SK-N-MC (cell line): ENCODE measurements around the gene NEUROG1.

Source experiments
- DNase-seq: peaks from one replicate; pipeline ENCODE4 v3.0.0-alpha.2; 2011; ENCODE audit warnings: low read depth, low spot score
- H3K27ac ChIP-seq: fragments of 200-600 bp; sonication (generic); 2 replicates; pipeline ENCODE4 v1.5.1; 2016; ENCODE audit warnings: mixed run types
- H3K36me3 ChIP-seq: fragments of 200-600 bp; sonication (generic); 2 replicates; pipeline ENCODE4 v1.6.1; 2017; ENCODE audit warnings: antibody characterized with exemption, low read length, mixed read lengths; ENCODE audit not compliant: insufficient read depth
- H3K4me3 ChIP-seq: fragments of 200-600 bp; sonication (generic); 2 replicates; pipeline ENCODE4 v1.5.1; 2016
- H3K9ac ChIP-seq: fragments of 200-600 bp; sonication (generic); 2 replicates; pipeline ENCODE4 v1.8.0; 2017; ENCODE audit warnings: mixed run types, mixed read lengths; ENCODE audit not compliant: insufficient read length
- H3K9me3 ChIP-seq: fragments of 200-600 bp; sonication (generic); 2 replicates; pipeline ENCODE4 v1.6.1; 2017; ENCODE audit warnings: low read depth, mild to moderate bottlenecking, antibody characterized with exemption, low read length, moderate library complexity, mixed read lengths
- EZH2 ChIP-seq: fragments of 200-600 bp; sonication (generic); IDR thresholded peaks from one replicate; pipeline ENCODE4 v1.6.1; 2017; ENCODE audit warnings: antibody characterized with exemption
- FOXP2 ChIP-seq: optimal IDR thresholded peaks from 2 replicates; pipeline ENCODE3; 2011; ENCODE audit warnings: mild to moderate bottlenecking, moderate library complexity; ENCODE audit not compliant: insufficient read depth; ENCODE audit errors: extremely low read length, control extremely low read depth
- POLR2AphosphoS5 ChIP-seq: IDR thresholded peaks from 2 replicates; pipeline ENCODE4 v1.6.1; 2012; ENCODE audit warnings: mild to moderate bottlenecking, low read depth, low read length, borderline replicate concordance

The NEUROG1 gene

GRCh38 chr5:135490245-135491037, 45.3 kb downstream of the NEUROG1 start:
- no peak overlapping the region for H3K9ac ChIP-seq
- no peaks in the 10 kb centered on the region for H3K9me3 ChIP-seq
- TF ChIP-seq FOXP2 = no peak
- TF ChIP-seq POLR2AphosphoS5 = no peak
- no peak for TF ChIP-seq EZH2
- no peak overlapping the region for H3K4me3 ChIP-seq
- no peak overlapping the region for H3K27ac ChIP-seq
- DNase-seq = no peak
- H3K36me3 ChIP-seq = no peaks in the 10 kb centered on the region

GRCh38 chr5:135489466-135490244, 46.1 kb downstream of the NEUROG1 start:
- no peak for DNase-seq
- Histone ChIP-seq H3K27ac (no peak overlapping the region), H3K36me3 (no peaks in the 10 kb centered on the region), H3K4me3 (no peak overlapping the region), H3K9ac (no peak overlapping the region), H3K9me3 (no peaks in the 10 kb centered on the region)
- TF ChIP-seq EZH2 (no peak), FOXP2 (no peak), POLR2AphosphoS5 (no peak)

- H3K9ac ChIP-seq = no peak overlapping the region
- peak overlapping the region; percentile 16; the same call in 1 of the 2 replicates for H3K4me3 ChIP-seq
- TF ChIP-seq EZH2 = no peak
- TF ChIP-seq POLR2AphosphoS5 = no peak
- no peak for TF ChIP-seq FOXP2
- DNase-seq = no peak
- H3K36me3 ChIP-seq = no peaks in the 10 kb centered on the region
- no peaks in the 10 kb centered on the region for H3K9me3 ChIP-seq
- no peak overlapping the region for H3K27ac ChIP-seq
These were observed 46.9 kb downstream of the NEUROG1 start for GRCh38 chr5:135488727-135489465.

GRCh38 chr5:135487839-135488514, 47.8 kb downstream of the NEUROG1 start:
- Histone ChIP-seq H3K36me3 (no peaks in the 10 kb centered on the region), H3K9ac (no peak overlapping the region), H3K27ac (no peak overlapping the region), H3K9me3 (no peaks in the 10 kb centered on the region), H3K4me3 (no peak overlapping the region)
- no peak for DNase-seq
- TF ChIP-seq POLR2AphosphoS5 = no peak
- no peak for TF ChIP-seq EZH2
- TF ChIP-seq FOXP2 = no peak

GRCh38 chr5:135487037-135487395, 48.7 kb downstream of the NEUROG1 start:
- no peak for TF ChIP-seq POLR2AphosphoS5
- TF ChIP-seq EZH2 = no peak
- no peak for TF ChIP-seq FOXP2
- no peak overlapping the region for H3K4me3 ChIP-seq
- H3K9ac ChIP-seq = no peak overlapping the region
- DNase-seq = no peak
- no peak overlapping the region for H3K27ac ChIP-seq
- no peaks in the 10 kb centered on the region for H3K9me3 ChIP-seq
- no peaks in the 10 kb centered on the region for H3K36me3 ChIP-seq

- no peak for TF ChIP-seq EZH2
- no peak for TF ChIP-seq FOXP2
- TF ChIP-seq POLR2AphosphoS5 = no peak
- Histone ChIP-seq H3K4me3 (no peak overlapping the region), H3K9ac (no peak overlapping the region), H3K36me3 (no peaks in the 10 kb centered on the region), H3K27ac (no peak overlapping the region), H3K9me3 (no peaks in the 10 kb centered on the region)
- DNase-seq = no peak
These were observed 49.4 kb downstream of the NEUROG1 start for GRCh38 chr5:135486131-135487036.

GRCh38 chr5:135484674-135485086, 51.1 kb downstream of the NEUROG1 start:
- no peak overlapping the region for H3K27ac ChIP-seq
- TF ChIP-seq FOXP2 = no peak
- TF ChIP-seq POLR2AphosphoS5 = no peak
- no peak for TF ChIP-seq EZH2
- H3K9ac ChIP-seq = no peak overlapping the region
- H3K4me3 ChIP-seq = no peak overlapping the region
- H3K36me3 ChIP-seq = no peaks in the 10 kb centered on the region
- DNase-seq = no peak
- no peaks in the 10 kb centered on the region for H3K9me3 ChIP-seq
